Prostate gland (tissue), 2 donors: ENCODE measurements around the gene OR8S1. TPM values are rescaled to one million over a fixed set of nuclear protein-coding genes. Genes with fewer than 3 reads are reported as not detected.
"Not testable (repeated sequence)": the region's sequence is repeated elsewhere in the genome, so short reads cannot be mapped to it uniquely, and the experiment has no call there.

ENCODE experiments used
- DNase-seq: peaks from one replicate; pipeline ENCODE4 v3.0.0-alpha.2; 2019; ENCODE audit warnings: low spot score
- H3K27ac ChIP-seq, 2 donors: fragments of 200-600 bp; sonication (generic); 2 replicates each; pipeline ENCODE4 v1.5.1; 2017 to 2019
- H3K27me3 ChIP-seq: fragments of 200-600 bp; sonication (generic); replicated peaks from 2 replicates; pipeline ENCODE4 v1.5.1; 2019; ENCODE audit not compliant: insufficient read depth
- H3K36me3 ChIP-seq, 2 donors: fragments of 200-600 bp; sonication (generic); 1 replicate in 1 of 2; 2 replicates in 1 of 2; pipeline versions ENCODE4 v1.5.1 to v1.8.1; 2017 to 2019
- H3K4me1 ChIP-seq: fragments of 200-600 bp; sonication (generic); replicated peaks from 2 replicates; pipeline ENCODE4 v1.5.1; 2019
- H3K4me3 ChIP-seq, 2 donors: fragments of 200-600 bp; sonication (generic); 2 replicates each; pipeline ENCODE4 v1.5.1; 2017 to 2019
- H3K9me3 ChIP-seq: fragments of 200-600 bp; sonication (generic); 2 replicates; pipeline ENCODE4 v1.5.1; 2017
- CTCF ChIP-seq, 4 experiments: fragments of 200-600 bp in 2 of 4; fragments of 450-650 bp in 2 of 4; sonication (generic) in 2 of 4; IDR thresholded peaks; 1 replicate in 3 of 4; 2 replicates in 1 of 4; pipeline ENCODE4 v1.5.1; 2016 to 2019; ENCODE audit warnings: antibody characterized with exemption in 4 of 4, mild to moderate bottlenecking in 2 of 4, moderate library complexity in 2 of 4
- POLR2A ChIP-seq: fragments of 450-650 bp; IDR thresholded peaks from one replicate; pipeline ENCODE4 v1.6.1; 2016; ENCODE audit warnings: antibody characterized with exemption, mild to moderate bottlenecking
- POLR2AphosphoS5 ChIP-seq: sonication (generic); formaldehyde crosslinking; IDR thresholded peaks from one replicate; pipeline ENCODE4 v1.6.1; 2017; ENCODE audit warnings: antibody characterized with exemption
- WGBS: methylation state at CpG from one replicate; pipeline ENCODE4 v1.1.5; 2018; 5-methylcytosine and 5-hydroxymethylcytosine counted together
- intact Hi-C: fragments of 100-400 bp; cut with DNase I; formaldehyde crosslinking; loops from one replicate; pipeline ENCODE4 v1.14.2; 2022
- total RNA-seq, 2 donors: library from RNA; depleted of rRNA; stranded (reverse); fragments of >200 nt; gene quantifications; one replicate each; pipeline ENCODE4 v1.1.0, GENCODE V29; 2016

The OR8S1 gene
- total RNA-seq, 2 donors from 2014 or later = not detected

GRCh38 chr12:48542300-48542928 lies 17.0 kb downstream of the OR8S1 start:
- H3K4me3 ChIP-seq = no peak overlapping the region
- no peaks in the 10 kb centered on the region for H3K36me3 ChIP-seq
- H3K9me3 ChIP-seq = no peaks in the 10 kb centered on the region
- intact Hi-C loops = loop anchor here (10.0 kb wide), 1 partner anchor 72 kb away; no protein-coding TSS in a partner anchor
- 60% methylated on average over 8 of the region's 8 CpGs for WGBS
- no peak overlapping the region for H3K27ac ChIP-seq
- TF ChIP-seq POLR2A (no peak), CTCF (IDR thresholded peaks at IDR 0.05) (peak in 2 of 4 experiments; percentile 9 to 48)
- no peaks in the 10 kb centered on the region for H3K27me3 ChIP-seq
- DNase-seq = no peak
- no peaks in the 10 kb centered on the region for H3K4me1 ChIP-seq

- H3K27me3 ChIP-seq = no peaks in the 10 kb centered on the region
- no peak overlapping the region for H3K4me3 ChIP-seq
- no peak for DNase-seq
- H3K4me1 ChIP-seq = no peaks in the 10 kb centered on the region
- no peaks in the 10 kb centered on the region for H3K36me3 ChIP-seq
- H3K27ac ChIP-seq = no peak overlapping the region
- no peaks in the 10 kb centered on the region for H3K9me3 ChIP-seq
- TF ChIP-seq CTCF (IDR thresholded peaks at IDR 0.05) = no peak
- TF ChIP-seq POLR2A = no peak
- TF ChIP-seq POLR2AphosphoS5 = no peak
- whole genome bisulfite sequencing = 59% methylated on average over 4 of the region's 4 CpGs
- intact Hi-C loops = loop anchor here (10.0 kb wide), 1 partner anchor 69 kb away; no protein-coding TSS in a partner anchor
These were observed 20.5 kb downstream of the OR8S1 start for GRCh38 chr12:48545833-48546469.

- not testable (repeated sequence) for H3K4me1 ChIP-seq, DNase-seq, H3K4me3 ChIP-seq, H3K27ac ChIP-seq, H3K27me3 ChIP-seq, H3K9me3 ChIP-seq, H3K36me3 ChIP-seq
- intact Hi-C loops = loop anchor here (10.0 kb wide), 1 partner anchor 68 kb away; no protein-coding TSS in a partner anchor
- WGBS = 63% methylated on average over 3 of the region's 3 CpGs
These were observed 21.6 kb downstream of the OR8S1 start for GRCh38 chr12:48547012-48547411.

GRCh38 chr12:48551636-48552035 lies 26.2 kb downstream of the OR8S1 start:
- intact Hi-C loops = not testable (repeated sequence)
- WGBS = 84% methylated on average over 11 of the region's 13 CpGs

GRCh38 chr12:48553666-48554343 lies 28.4 kb downstream of the OR8S1 start:
- intact Hi-C loops = not testable (repeated sequence)
- WGBS = 48% methylated on average over 11 of the region's 11 CpGs

More at GRCh38 chr12:48551636-48552035, 26.2 kb downstream of the OR8S1 start:
- not testable (repeated sequence) for H3K36me3 ChIP-seq, H3K4me3 ChIP-seq, DNase-seq, H3K4me1 ChIP-seq, H3K27ac ChIP-seq, H3K27me3 ChIP-seq, H3K9me3 ChIP-seq

GRCh38 chr12:48556631-48557030 lies 31.2 kb downstream of the OR8S1 start:
- H3K36me3 ChIP-seq = no peaks in the 10 kb centered on the region

More at GRCh38 chr12:48553666-48554343, 28.4 kb downstream of the OR8S1 start:
- H3K4me3 ChIP-seq, H3K36me3 ChIP-seq, H3K4me1 ChIP-seq, H3K27ac ChIP-seq, H3K9me3 ChIP-seq, DNase-seq, H3K27me3 ChIP-seq: not testable (repeated sequence)

More at GRCh38 chr12:48556631-48557030, 31.2 kb downstream of the OR8S1 start:
- Histone ChIP-seq H3K9me3 (no peaks in the 10 kb centered on the region), H3K4me3 (no peak overlapping the region), H3K27ac (no peak overlapping the region), H3K4me1 (no peaks in the 10 kb centered on the region), H3K27me3 (no peaks in the 10 kb centered on the region)
- WGBS = 79% methylated on average over 6 of the region's 6 CpGs
- DNase-seq = no peak
- no peak for TF ChIP-seq CTCF (IDR thresholded peaks at IDR 0.05)
- no peak for TF ChIP-seq POLR2AphosphoS5
- no peak for TF ChIP-seq POLR2A
- intact Hi-C loops = no loop called here
